GM18951 (cell line): Measurements from ENCODE around the gene SATB2.

ENCODE experiments used
- POLR2A ChIP-seq: IDR thresholded peaks from 4 replicates; pipeline ENCODE4 v1.6.1; 2011; ENCODE audit warnings: mild to moderate bottlenecking; ENCODE audit not compliant: insufficient read length, insufficient read depth; ENCODE audit errors: extremely low read depth
- in situ Hi-C: fragments of 300-500 bp; cut with MboI; formaldehyde crosslinking; loops from one replicate; pipeline ENCODE4 v1.12.0; 2022; ENCODE audit warnings: low sequenced_read_pairs, mixed read lengths, inconsistent platforms; ENCODE audit not compliant: unreplicated experiment

SATB2 gene

DNA sequence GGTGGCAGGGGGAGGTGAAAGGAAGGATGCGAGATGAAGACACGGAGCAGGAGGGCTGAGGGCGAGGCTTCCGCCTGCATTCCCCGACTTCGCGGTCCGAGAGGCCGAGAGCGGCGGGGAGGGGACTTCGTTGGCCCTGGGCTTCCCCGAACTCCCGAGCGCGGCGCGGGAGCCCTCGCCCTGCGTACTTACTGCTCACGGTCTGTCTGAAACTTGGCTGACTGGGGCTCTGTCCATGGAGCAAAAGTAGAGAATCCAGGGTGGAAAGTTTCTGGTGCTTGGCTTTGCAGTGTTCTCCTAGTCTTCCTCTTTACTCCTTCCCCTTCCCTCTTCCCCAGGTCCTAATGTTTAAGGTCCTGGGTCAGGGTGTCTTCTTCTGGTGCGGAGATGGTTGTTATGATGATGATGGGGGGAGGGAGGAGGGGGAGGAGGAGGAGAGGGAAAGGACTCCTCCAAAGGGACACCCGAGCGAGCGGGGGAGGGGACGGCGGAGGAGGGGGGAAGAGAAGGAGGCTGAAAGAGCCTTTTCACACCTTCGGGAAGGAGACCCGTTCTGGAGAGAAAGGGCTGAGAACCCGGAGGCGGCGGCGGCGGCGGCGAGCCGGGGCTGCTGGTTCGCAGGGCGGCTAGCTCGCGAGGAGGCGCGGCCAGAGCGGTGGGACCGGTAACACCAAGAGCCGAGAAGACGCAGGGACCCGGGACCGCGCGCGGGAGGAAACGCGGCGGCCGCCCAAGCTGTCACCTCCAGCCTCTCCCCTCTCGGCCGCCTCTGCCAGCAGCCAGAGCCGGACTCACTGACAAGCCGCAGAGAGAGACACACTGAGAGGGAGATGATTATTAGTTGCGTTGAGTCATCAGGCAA is at the start of gene SATB2:
SATB2 (minus strand) TSS at position 793 of the 862 bp plus-strand sequence. CDS start 1,902 bp downstream, outside the sequence.
- in situ Hi-C loops = no loop called here
- no peak for TF ChIP-seq POLR2A

- in situ Hi-C loops = no loop called here
- no peak for TF ChIP-seq POLR2A
Observed at GRCh38 chr2:199505755-199506403, 48.1 kb upstream of the SATB2 start.

DNA sequence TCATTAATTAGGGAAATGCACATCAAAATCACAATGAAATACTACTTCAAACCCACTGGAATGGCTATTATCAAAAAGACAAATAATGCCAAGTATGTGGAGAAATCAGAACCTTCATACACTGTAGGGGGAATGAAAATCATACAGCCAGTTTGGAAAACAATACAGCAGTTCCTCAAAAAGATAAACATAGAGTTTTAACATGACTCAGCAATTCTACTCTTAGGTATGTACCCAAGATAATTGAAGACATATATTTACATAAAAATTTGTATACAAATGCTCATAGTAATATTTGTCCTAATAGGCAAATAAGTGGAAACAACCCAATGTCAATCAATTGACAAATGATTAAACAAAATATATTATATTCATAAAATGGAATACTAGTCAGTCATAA is 45.4 kb upstream of the SATB2 start:
- TF ChIP-seq POLR2A = no peak
- in situ Hi-C loops = no loop called here

- TF ChIP-seq POLR2A = no peak
- in situ Hi-C loops = no loop called here
Observed at GRCh38 chr2:199499005-199499404, 41.3 kb upstream of the SATB2 start.

DNA sequence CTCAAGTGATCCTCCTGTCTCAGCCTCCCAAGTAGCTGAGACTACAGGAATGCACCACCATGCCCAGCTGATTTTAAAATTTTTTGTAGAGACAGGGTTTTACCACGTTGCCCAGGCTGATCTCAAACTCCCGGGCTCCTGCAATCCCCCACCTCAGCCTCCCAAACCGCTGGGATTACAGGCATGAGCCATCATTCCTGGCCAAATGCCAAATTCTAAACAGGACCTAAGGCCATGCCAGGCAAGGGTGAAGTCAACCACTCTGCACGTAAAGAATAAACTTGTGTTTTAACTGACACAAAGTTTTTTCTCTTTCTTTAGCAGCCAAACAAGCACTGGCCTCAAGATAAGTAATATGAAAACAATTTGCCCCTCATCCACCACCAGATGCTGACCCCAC is 37.4 kb upstream of the SATB2 start:
- TF ChIP-seq POLR2A = no peak
- in situ Hi-C loops = no loop called here

- in situ Hi-C loops = no loop called here
- TF ChIP-seq POLR2A = no peak
Observed at GRCh38 chr2:199490049-199490448, 32.3 kb upstream of the SATB2 start.

- in situ Hi-C loops = loop anchor here (10.0 kb wide), 1 partner anchor 1184 kb away; no protein-coding TSS in a partner anchor
- TF ChIP-seq POLR2A = no peak
Observed at GRCh38 chr2:199488772-199489400, 31.1 kb upstream of the SATB2 start.

DNA sequence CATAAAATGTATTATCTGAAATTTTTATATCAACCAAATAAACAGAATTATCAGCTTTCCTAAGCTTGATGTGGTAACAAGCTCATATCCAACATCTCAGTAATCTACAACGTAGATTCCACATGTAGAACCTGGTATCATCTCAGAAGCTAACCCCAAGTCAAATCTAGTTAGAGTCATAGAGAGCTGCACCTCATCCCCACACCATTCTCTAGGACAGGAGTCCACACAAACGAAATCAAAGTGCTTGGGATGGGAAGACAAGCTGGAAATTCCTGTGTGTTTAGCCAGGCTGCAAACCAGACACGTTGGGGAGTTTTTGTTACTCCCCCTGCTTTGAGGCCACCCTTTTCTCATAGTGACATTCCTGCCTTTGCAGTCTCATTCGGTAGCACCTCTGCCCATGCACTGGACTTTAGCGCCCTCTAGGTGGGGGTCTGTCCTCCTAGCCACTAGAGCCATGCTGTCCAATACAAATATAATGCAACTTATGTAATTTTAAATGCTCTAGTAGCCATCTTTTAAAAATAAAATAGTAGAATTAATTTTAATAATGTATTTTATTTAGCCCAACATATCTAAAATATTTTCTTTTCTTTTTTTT is 28.1 kb upstream of the SATB2 start:
- in situ Hi-C loops = loop anchor here (10.0 kb wide), 1 partner anchor 1181 kb away; no protein-coding TSS in a partner anchor
- no peak for TF ChIP-seq POLR2A

GRCh38 chr2:199484927-199485326 is 27.2 kb upstream of the SATB2 start:
- in situ Hi-C loops = loop anchor here (10.0 kb wide), 1 partner anchor 1180 kb away; no protein-coding TSS in a partner anchor

DNA sequence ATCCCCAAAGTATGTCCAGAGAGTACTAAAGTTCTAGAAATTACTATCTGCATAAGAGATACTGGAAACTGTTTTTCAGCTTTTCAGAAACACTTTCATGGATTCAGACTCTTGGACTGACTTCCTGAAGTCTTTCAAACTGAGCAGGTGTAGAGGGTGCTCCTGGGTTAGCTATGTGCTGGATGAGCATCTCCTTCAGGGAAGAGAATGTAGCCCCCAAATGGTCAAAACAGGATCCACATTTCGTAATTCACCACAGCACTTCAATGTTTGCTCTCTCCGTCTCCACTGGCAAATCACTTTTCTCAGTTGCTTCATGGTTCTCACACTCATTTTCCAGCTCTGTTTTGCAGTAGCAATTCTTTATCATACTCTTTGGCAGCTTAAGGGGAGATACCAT is 23.2 kb upstream of the SATB2 start:
- TF ChIP-seq POLR2A = no peak
- in situ Hi-C loops = loop anchor here (10.0 kb wide), 1 partner anchor 1176 kb away; no protein-coding TSS in a partner anchor

More at GRCh38 chr2:199484927-199485326, 27.2 kb upstream of the SATB2 start:
- no peak for TF ChIP-seq POLR2A

GRCh38 chr2:199477277-199477834 is 19.6 kb upstream of the SATB2 start:
- no peak for TF ChIP-seq POLR2A
- in situ Hi-C loops = no loop called here

DNA sequence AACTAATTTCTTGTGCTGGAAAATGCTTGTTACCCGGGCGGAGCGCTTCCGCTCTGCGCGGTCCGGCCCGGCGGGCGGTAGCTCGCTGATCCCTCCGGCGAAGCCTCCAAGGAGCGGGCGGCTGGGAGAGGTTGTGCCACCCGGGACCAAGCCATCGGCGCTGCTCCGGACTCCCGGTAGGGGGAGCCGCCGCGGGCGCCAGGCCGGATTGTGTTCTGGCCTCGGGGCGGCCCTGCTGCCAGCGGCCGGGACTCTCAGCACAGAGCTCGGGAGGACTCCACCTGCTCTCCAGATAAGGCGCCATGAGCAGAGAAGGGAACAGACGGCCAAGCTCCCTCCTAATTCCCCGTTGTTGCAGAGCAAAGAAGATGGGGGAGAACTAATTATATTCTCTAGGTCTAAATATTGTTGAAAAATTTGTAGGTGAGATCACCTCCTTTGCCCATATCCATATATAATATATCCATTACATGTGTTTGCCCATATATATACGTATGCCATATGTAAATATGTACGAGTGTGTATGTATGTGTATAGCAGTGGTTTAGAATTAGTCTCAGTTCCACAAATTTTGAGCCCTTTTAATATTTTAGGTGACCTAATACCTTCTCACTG is 13.8 kb upstream of the SATB2 start:
- in situ Hi-C loops = no loop called here

More for the DNA sequence above, 13.8 kb upstream of the SATB2 start:
- TF ChIP-seq POLR2A = no peak
